Activated T-cell treated with anti-CD3 and anti-CD28 coated beads, Interleukin-2, amount 50 U/mL, for 72 hours (primary cell): Measurements from ENCODE around the gene SLC4A1AP. TPM values are rescaled to one million over a fixed set of nuclear protein-coding genes. Genes with fewer than 3 reads are reported as not detected.

Source experiments
- ATAC-seq, 2 donors: fragments of 150-1000 bp; cut with Tn5 transposase; replicated peaks in 1 of 2; 2 replicates each; pipeline ENCODE4 v1.10.0; 2021; ENCODE audit warnings: moderate library complexity in 2 of 2, mild to moderate bottlenecking in 1 of 2
- DNase-seq, 2 donors: peaks; one replicate each; pipeline ENCODE4 v3.0.0; 2021 to 2022; ENCODE audit warnings: mixed read lengths in 1 of 2
- H3K27ac Mint-ChIP-seq: one replicate; pipeline ENCODE4 v1.8.0; 2022; ENCODE audit warnings: mild to moderate bottlenecking, moderate library complexity, mixed read lengths
- H3K27me3 Mint-ChIP-seq: one replicate; pipeline ENCODE4 v1.8.0; 2022; ENCODE audit warnings: low read depth, mixed read lengths
- H3K36me3 Mint-ChIP-seq, 2 donors: one replicate each; pipeline ENCODE4 v1.8.0; 2022; ENCODE audit warnings: mixed read lengths in 2 of 2, mild to moderate bottlenecking in 1 of 2; ENCODE audit not compliant: insufficient read depth in 2 of 2
- H3K4me1 Mint-ChIP-seq: one replicate; pipeline ENCODE4 v1.8.0; 2022; ENCODE audit warnings: low read depth, mixed read lengths
- H3K4me3 Mint-ChIP-seq, 2 donors: one replicate each; pipeline ENCODE4 v1.8.0; 2022; ENCODE audit warnings: mild to moderate bottlenecking in 2 of 2, mixed read lengths in 2 of 2, moderate library complexity in 2 of 2
- H3K9me3 Mint-ChIP-seq, 2 donors: one replicate each; pipeline ENCODE4 v1.8.0; 2022; ENCODE audit warnings: mixed read lengths in 2 of 2
- total RNA-seq, 2 donors: library from RNA; stranded (reverse); gene quantifications; one replicate each; pipeline ENCODE4 v1.2.3, GENCODE V29; 2022

Gene SLC4A1AP
- total RNA-seq, 2 donors from 2014 or later = 32.3 to 33.8 TPM

- DNase-seq (no peak), ATAC-seq (no peak)
- peaks cover 25% of the 10 kb centered on the region for H3K4me1 Mint-ChIP-seq
- no peaks in the 10 kb centered on the region for H3K9me3 Mint-ChIP-seq
- H3K4me3 Mint-ChIP-seq = no peak overlapping the region
- H3K27ac Mint-ChIP-seq = no peak overlapping the region
- peaks cover 17 to 37% of the 10 kb centered on the region in 2 donors for H3K36me3 Mint-ChIP-seq
- H3K27me3 Mint-ChIP-seq = no peaks in the 10 kb centered on the region
Observed at GRCh38 chr2:27634291-27634690, 29.4 kb upstream of the SLC4A1AP start.

DNA sequence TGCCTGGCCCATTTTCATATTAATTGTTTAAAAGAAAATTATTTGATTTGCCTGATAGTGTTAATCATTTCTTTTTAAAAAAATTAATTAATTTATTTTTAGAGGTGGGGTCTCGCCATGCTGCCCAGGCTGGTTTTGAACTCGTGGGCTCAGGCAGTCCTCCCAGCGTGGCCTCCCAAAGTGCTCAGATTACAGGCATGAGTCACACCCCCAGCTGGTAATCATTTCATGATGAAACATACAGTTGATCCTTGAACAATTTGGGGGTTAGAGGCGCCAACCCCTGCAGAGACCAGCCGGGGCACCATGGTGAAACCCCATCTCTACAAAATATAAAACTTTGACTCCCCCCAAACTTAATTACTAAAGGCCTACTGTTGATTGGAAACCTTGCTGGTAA is 26.9 kb upstream of the SLC4A1AP start:
- no peaks in the 10 kb centered on the region for H3K9me3 Mint-ChIP-seq
- no peak overlapping the region for H3K4me3 Mint-ChIP-seq
- no peak for ATAC-seq
- peaks cover 34% of the 10 kb centered on the region for H3K4me1 Mint-ChIP-seq
- H3K36me3 Mint-ChIP-seq = peaks cover 19 to 44% of the 10 kb centered on the region in 2 donors
- H3K27ac Mint-ChIP-seq = no peak overlapping the region
- DNase-seq = peak; percentile 17 to 37
- no peaks in the 10 kb centered on the region for H3K27me3 Mint-ChIP-seq

DNA sequence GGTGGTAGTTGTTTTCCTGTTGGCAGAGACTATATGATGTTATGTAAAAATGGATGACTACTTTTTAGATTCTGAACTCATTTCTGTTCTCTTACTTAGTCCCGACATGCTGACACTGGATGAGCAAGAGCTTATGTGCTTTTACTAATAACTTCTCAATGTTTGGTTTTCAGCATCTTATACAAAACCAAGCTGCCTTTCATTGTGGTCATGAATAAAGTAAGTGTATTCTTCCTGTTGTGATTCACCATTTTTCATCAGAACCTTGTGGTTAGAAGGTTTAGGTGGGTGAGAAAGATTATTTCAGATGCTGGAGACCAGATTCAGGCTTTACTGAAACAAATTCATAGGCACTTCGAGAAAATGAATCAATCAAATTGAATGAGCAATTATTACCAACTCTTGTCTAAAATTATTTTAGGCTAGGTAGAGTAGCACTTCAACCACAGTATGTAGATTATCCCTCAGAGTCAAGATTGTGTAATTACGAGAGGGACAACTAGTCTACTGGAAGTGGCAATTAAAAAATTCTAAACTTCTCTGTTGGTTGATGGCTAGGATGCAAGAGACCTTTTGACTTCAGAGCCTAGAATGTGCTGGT is 25.6 kb upstream of the SLC4A1AP start:
- no peaks in the 10 kb centered on the region for H3K27me3 Mint-ChIP-seq
- peaks cover 17 to 43% of the 10 kb centered on the region in 2 donors for H3K36me3 Mint-ChIP-seq
- peak overlapping the region; percentile 96 for H3K27ac Mint-ChIP-seq
- H3K4me3 Mint-ChIP-seq = peak overlapping the region; percentile 70 to 88
- ATAC-seq (peak; percentile 87), DNase-seq (peak; percentile 25 to 43)
- H3K9me3 Mint-ChIP-seq = no peaks in the 10 kb centered on the region
- peaks cover 34% of the 10 kb centered on the region for H3K4me1 Mint-ChIP-seq

GRCh38 chr2:27638709-27639108 is 25.0 kb upstream of the SLC4A1AP start:
- peak; percentile 57 to 70 for ATAC-seq
- Mint-ChIP-seq H3K9me3 (no peaks in the 10 kb centered on the region), H3K27me3 (no peaks in the 10 kb centered on the region), H3K4me3 (peak overlapping the region; percentile 70 to 88), H3K27ac (peak overlapping the region; percentile 96), H3K36me3 (peaks cover 17 to 43% of the 10 kb centered on the region in 2 donors), H3K4me1 (peaks cover 34% of the 10 kb centered on the region)
- peak; percentile 44 to 49 for DNase-seq

- Mint-ChIP-seq H3K36me3 (peaks cover 6 to 29% of the 10 kb centered on the region in 2 donors), H3K27ac (no peak overlapping the region), H3K27me3 (no peaks in the 10 kb centered on the region), H3K4me1 (peaks cover 29% of the 10 kb centered on the region), H3K9me3 (no peaks in the 10 kb centered on the region), H3K4me3 (no peak overlapping the region)
- ATAC-seq (no peak), DNase-seq (no peak)
Observed at GRCh38 chr2:27640722-27641245, 22.9 kb upstream of the SLC4A1AP start.

GRCh38 chr2:27645197-27645596 is 18.5 kb upstream of the SLC4A1AP start:
- H3K4me1 Mint-ChIP-seq = peaks cover 4% of the 10 kb centered on the region
- no peak for DNase-seq
- no peaks in the 10 kb centered on the region for H3K9me3 Mint-ChIP-seq
- ATAC-seq = no peak
- H3K27ac Mint-ChIP-seq = no peak overlapping the region
- H3K36me3 Mint-ChIP-seq = peaks cover 1 to 18% of the 10 kb centered on the region in 2 donors
- H3K4me3 Mint-ChIP-seq = no peak overlapping the region
- no peaks in the 10 kb centered on the region for H3K27me3 Mint-ChIP-seq

DNA sequence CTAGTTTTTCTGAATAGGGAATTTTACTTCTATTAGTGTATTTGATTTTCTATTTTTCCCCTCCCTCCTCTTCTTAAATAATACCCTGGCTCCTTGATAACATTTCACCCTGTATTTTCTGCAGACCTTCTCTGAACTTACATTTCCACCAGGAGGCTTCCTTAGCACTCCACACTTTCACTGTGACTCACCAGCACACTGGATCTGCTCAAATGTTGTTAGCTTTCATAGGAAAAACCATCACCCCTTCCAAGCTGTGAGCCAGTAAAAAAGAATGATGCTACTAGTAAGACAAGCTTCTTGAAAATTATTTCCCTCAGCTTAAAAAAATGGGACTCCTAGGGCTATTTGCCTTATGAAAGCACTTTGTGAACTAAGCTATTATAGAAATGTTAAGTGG is 16.4 kb upstream of the SLC4A1AP start:
- peaks cover 2 to 13% of the 10 kb centered on the region in 2 donors for H3K36me3 Mint-ChIP-seq
- no peak overlapping the region for H3K4me3 Mint-ChIP-seq
- DNase-seq = no peak
- peaks cover 4% of the 10 kb centered on the region for H3K4me1 Mint-ChIP-seq
- no peaks in the 10 kb centered on the region for H3K27me3 Mint-ChIP-seq
- peak overlapping the region; percentile 35 for H3K27ac Mint-ChIP-seq
- H3K9me3 Mint-ChIP-seq = no peaks in the 10 kb centered on the region
- ATAC-seq = no peak

- Mint-ChIP-seq H3K4me1 (peaks cover 9% of the 10 kb centered on the region), H3K36me3 (peaks cover 1 to 17% of the 10 kb centered on the region in 2 donors), H3K4me3 (no peak overlapping the region), H3K27me3 (no peaks in the 10 kb centered on the region), H3K9me3 (no peaks in the 10 kb centered on the region), H3K27ac (peak overlapping the region; percentile 19)
- DNase-seq (no peak), ATAC-seq (no peak)
Observed at GRCh38 chr2:27647737-27648136, 16.0 kb upstream of the SLC4A1AP start.

GRCh38 chr2:27651056-27651455 is 12.6 kb upstream of the SLC4A1AP start:
- Mint-ChIP-seq H3K27ac (no peak overlapping the region), H3K36me3 (peaks cover 6 to 31% of the 10 kb centered on the region in 2 donors), H3K4me1 (peaks cover 33% of the 10 kb centered on the region), H3K9me3 (no peaks in the 10 kb centered on the region), H3K4me3 (no peak overlapping the region), H3K27me3 (no peaks in the 10 kb centered on the region)
- no peak for DNase-seq
- ATAC-seq = no peak

GRCh38 chr2:27652341-27652740 is 11.3 kb upstream of the SLC4A1AP start:
- no peak for ATAC-seq

DNA sequence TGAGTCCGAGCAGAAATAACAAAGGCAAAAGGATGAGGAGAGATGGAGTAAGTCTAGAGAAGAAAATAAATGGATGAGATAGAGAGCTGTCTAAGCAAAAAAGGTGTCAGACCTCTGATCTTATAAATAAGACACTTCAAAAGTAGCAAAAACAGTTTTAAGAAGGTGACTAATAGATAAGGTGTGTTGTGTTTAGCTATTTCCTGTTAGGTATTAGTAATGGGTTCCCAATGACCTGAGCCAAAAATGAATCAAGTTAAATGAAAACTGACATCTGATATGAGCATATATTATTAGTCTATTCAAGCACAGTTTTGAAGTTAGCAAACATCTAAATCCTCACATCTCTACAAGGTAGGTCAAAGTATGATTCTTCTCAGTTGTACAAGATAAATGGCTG is 10.9 kb upstream of the SLC4A1AP start:
- DNase-seq = no peak
- H3K9me3 Mint-ChIP-seq = no peaks in the 10 kb centered on the region
- H3K27me3 Mint-ChIP-seq = no peaks in the 10 kb centered on the region
- peak overlapping the region in 1 of 2 donors; percentile 7 for H3K4me3 Mint-ChIP-seq
- H3K4me1 Mint-ChIP-seq = peaks cover 33% of the 10 kb centered on the region
- peaks cover 6 to 29% of the 10 kb centered on the region in 2 donors for H3K36me3 Mint-ChIP-seq
- H3K27ac Mint-ChIP-seq = peak overlapping the region; percentile 63
- ATAC-seq = peak; percentile 44 to 61

More at GRCh38 chr2:27652341-27652740, 11.3 kb upstream of the SLC4A1AP start:
- Mint-ChIP-seq H3K4me1 (peaks cover 33% of the 10 kb centered on the region), H3K27ac (peak overlapping the region; percentile 63), H3K27me3 (no peaks in the 10 kb centered on the region), H3K9me3 (no peaks in the 10 kb centered on the region), H3K4me3 (peak overlapping the region in 1 of 2 donors; percentile 7), H3K36me3 (peaks cover 6 to 33% of the 10 kb centered on the region in 2 donors)
- no peak for DNase-seq

DNA sequence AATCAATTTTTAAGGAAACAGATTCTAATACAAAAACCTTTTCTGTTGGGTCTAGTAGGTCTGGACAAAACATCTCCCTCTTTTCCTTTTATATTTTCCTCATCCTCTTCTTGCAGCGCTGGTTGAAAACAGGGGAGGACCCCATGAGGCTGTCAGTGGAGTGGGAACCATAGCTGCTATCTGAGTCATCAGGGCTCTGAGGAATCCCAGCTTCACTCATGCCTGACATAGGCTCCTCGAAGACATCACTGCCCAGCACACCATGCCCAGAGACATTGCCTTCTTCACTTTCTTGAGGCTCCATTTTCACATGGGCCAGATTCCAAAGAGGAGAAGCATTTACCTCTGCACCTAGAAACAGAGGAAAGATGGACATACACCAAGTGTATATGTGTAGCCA is 10.3 kb upstream of the SLC4A1AP start:
- H3K36me3 Mint-ChIP-seq = peaks cover 6 to 29% of the 10 kb centered on the region in 2 donors
- peaks cover 33% of the 10 kb centered on the region for H3K4me1 Mint-ChIP-seq
- H3K27ac Mint-ChIP-seq = no peak overlapping the region
- no peaks in the 10 kb centered on the region for H3K27me3 Mint-ChIP-seq
- no peak overlapping the region for H3K4me3 Mint-ChIP-seq
- peak; percentile 47 to 61 for ATAC-seq
- DNase-seq = no peak
- no peaks in the 10 kb centered on the region for H3K9me3 Mint-ChIP-seq

GRCh38 chr2:27655155-27655951 is 8.3 kb upstream of the SLC4A1AP start:
- ATAC-seq = no peak
- Mint-ChIP-seq H3K27ac (peak overlapping the region; percentile 31), H3K27me3 (no peaks in the 10 kb centered on the region), H3K4me1 (peaks cover 38% of the 10 kb centered on the region), H3K9me3 (no peaks in the 10 kb centered on the region), H3K36me3 (peaks cover 10 to 31% of the 10 kb centered on the region in 2 donors), H3K4me3 (no peak overlapping the region)
- DNase-seq = no peak
